Stimulated activated CD8-positive, alpha-beta memory T cell treated with anti-CD3 and anti-CD28 coated beads, Interleukin-7, amount 100 ng/mL, for 4 hours (primary cell): Measurements from ENCODE around the gene RHCE.
"Not testable (repeated sequence)": the region's sequence is repeated elsewhere in the genome, so short reads cannot be mapped to it uniquely, and the experiment has no call there.

Source experiments
- DNase-seq, 2 donors: peaks; one replicate each; pipeline ENCODE4 v3.0.0-alpha.2; 2020; ENCODE audit warnings: low read depth in 2 of 2

RHCE gene

DNA sequence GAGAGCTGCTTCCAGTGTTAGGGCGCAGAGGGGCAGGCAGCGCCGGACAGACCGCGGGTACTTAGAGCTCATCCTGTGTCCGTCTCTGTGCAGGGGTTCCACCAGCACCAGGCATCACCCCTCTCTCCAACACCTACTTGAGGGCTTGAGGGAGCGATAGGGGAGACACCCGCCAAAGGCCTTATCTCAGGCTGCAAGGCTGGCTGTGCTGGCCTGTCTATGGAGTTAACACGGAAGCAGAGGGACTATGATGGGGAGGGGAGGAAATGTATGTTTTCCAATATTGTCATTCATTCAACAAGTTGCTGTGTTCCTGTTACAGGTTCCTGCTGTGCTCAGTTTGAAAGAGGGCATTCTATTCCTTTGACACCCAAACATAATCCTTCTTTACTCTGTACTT is at the start of gene RHCE:
Gene RHCE, minus strand, starts transcription at position 111 of the 400 bp plus-strand sequence. Its CDS starts 39 bp downstream, at position 72.
- DNase-seq = not testable (repeated sequence)

- DNase-seq = no peak
Observed at GRCh38 chr1:25469177-25469576, 48.6 kb upstream of the RHCE start.

DNA sequence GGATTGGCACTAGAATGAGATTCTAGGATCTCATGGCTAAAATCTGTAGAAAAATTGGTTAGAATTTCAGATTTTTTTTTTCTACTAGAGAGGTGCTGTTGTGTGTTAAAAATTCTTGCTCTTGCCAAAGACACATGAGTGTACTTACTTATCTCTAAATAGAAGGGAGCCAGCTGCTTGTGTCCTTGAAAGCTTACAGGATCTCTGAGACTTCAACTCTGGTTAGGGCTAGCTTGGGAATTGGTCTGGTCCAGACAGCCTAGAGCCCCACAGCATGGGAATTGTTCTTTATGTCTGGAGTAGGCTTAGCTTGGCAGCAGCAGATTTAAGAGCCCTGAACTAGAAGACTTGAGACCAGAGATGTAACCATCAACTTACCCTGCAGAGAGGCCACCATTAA is 47.4 kb upstream of the RHCE start:
- no peak for DNase-seq

DNA sequence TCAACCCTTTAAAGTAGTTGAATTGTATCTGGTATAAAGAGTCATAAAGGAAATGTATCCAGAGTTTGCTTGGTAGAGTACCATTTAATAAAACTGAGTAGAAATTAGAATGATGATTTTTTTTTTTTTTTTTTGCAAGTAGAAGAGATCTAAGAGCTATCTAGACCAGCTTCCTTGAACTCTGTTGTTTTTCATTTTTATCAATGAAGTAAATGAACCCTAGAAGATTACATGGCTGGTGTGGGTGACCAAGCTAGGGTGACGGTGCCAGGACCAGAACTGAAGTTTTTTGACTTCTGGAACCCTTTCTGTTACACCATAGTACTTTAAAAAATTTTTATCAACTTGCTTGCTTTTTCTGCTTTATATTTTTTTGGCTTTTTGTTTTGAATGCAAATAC is 47.0 kb upstream of the RHCE start:
- no peak for DNase-seq

GRCh38 chr1:25467193-25467592 is 46.6 kb upstream of the RHCE start:
- DNase-seq = no peak

GRCh38 chr1:25462732-25463131 is 42.1 kb upstream of the RHCE start:
- DNase-seq = no peak

DNA sequence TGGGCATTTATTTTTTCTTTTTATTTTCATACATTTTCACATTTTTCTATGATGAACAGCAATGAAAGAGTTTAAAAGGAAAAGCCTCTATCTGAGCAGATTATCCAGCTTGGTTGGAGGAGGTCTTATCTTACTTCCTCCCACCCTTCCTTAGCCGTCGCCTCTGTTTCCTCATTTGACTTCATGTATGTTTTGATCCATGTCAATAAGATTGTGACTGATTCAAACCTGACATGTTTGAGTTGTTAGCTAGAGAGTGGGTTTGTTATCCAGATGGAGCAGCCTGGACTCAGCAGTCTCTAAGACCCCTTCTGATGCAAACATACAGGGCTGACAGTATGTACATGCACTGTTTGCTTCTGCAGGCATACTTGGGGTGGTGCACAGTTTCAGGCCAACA is 41.2 kb upstream of the RHCE start:
- no peak for DNase-seq

GRCh38 chr1:25460816-25461215 is 40.2 kb upstream of the RHCE start:
- not testable (repeated sequence) for DNase-seq

GRCh38 chr1:25460020-25460419 is 39.4 kb upstream of the RHCE start:
- DNase-seq = no peak

- DNase-seq = no peak
Observed at GRCh38 chr1:25458541-25459298, 38.1 kb upstream of the RHCE start.

DNA sequence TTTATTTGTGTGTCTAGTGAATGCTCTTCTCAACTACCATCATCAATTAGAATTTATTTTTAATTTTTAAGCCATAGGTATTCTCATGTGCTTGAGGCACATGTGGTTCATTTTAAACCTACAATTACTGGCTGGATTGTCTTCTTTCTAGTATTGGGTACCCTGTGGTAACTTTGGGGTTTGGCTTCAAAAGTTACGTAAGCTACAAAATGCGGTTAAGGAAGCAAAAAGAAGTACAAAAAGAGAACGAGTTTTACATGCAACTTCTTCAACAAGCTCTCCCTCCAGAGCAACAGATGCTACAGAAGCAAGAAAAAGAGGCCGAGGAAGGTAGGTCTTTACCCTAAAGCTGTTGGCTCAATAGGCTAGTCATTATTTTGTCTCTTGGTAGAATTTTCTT is 35.9 kb upstream of the RHCE start:
- DNase-seq = no peak

GRCh38 chr1:25451908-25452307 is 31.3 kb upstream of the RHCE start:
- DNase-seq = no peak

GRCh38 chr1:25450891-25451290 is 30.3 kb upstream of the RHCE start:
- no peak for DNase-seq

DNA sequence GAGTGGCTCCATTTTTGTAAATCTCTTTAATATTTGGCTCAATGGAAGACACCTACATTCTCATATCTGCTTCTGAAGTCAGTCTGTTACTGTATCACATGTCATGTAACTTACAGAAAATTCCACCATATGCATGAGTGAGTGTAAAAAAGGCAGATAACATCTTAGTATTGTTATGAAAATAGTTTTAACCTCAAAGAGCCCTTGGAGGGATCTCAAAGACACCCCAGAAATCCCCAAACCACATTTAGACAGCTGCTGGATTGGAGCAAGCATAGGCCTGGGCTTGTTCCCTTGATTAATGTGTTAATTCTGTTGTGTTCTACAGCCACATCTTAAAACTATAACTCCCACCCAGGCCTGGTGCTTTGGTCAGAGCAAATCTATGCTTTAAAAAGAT is 26.9 kb upstream of the RHCE start:
- no peak for DNase-seq

- DNase-seq = no peak
Observed at GRCh38 chr1:25445993-25446538, 25.4 kb upstream of the RHCE start.

DNA sequence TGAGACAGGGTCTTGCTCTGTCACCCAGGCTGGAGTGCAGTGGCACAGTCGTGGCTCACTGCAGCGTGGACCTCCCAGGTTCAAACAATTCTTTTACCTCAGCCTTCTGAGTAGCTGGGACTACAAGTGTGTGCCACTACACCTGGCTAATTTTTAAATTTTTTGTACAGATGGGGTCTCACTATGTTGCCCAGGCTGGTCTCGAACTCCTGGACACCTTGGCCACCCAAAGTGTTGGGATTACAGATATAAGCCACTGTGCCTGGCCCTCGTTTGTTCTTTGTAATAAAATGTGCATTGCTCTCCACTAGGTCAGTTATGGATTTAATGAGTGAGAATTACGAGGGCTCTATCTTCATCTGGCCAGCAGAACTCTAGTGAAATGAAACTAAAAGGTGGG is 24.0 kb upstream of the RHCE start:
- not testable (repeated sequence) for DNase-seq

DNA sequence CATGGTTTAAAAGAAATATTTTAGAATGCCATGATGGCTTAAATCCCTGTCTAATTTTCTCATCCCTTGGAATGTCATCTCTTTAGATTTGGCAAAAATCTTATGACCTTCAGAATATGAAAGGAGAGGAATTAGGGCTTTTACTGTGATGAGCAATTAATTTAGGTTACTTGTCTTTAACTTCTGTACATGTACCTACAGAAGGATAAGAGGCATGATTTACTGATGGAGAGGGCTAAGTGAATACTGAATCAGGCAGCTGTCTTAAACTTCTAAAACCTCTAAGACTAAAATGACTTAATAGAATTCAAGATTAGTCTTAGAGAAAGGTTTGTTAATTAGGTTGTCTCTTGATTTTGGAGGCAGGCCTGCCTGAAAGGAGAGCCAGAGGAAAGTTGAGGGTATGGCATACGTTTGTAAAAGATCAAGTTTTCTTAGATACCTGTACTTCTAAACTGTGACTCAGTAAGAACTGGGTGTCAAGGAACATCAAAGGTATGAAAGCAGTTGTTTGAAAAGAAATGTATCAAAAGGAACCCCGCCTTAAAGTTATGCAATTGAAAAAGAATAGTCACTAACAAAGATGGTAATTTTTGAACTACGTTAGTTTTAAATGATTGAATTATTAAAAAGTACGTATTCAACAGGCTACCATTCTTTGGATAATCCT is 22.5 kb upstream of the RHCE start:
- no peak for DNase-seq

DNA sequence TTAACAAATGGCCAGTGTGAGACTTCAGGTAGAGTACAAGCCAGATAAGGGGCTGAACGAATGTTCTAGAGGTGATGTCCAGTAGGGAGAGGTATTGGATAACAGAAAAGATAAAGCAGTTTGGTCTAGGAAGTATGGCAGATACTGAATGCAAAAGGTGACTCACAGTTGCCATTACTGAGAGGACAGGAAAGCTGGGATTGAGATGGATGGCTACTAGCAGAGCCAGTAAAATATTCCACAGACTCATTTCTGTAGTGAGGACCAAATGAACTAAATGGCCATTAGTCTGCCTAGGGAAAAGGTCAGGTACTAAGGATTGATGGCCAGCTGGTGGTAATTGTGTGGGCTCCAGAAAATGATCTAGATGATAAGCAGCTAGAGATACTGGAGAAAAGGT is 21.6 kb upstream of the RHCE start:
- DNase-seq = no peak

GRCh38 chr1:25439287-25439686 is 18.7 kb upstream of the RHCE start:
- no peak for DNase-seq

DNA sequence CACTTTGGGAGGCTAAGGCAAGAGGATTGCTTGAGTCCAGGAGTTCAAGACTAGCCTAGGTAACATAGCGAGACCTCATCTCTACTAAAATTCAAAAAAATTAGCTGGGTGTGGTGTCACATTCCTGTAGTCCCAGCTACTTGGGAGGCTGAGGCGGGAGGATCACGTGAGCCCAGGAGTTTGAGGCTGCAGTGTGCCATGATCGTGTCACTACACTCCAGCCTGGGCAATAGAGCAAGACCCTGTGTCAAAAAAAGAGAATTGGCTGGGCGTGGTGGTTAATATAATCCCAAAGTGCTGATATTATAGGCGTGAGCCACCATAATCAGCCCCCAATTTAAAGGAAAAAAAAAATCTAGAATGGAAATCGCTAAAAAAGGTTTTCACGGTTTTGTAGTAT is 17.0 kb upstream of the RHCE start:
- DNase-seq = no peak

GRCh38 chr1:25435397-25436108 is 14.9 kb upstream of the RHCE start:
- DNase-seq = no peak

GRCh38 chr1:25433389-25434186 is 13.0 kb upstream of the RHCE start:
- no peak for DNase-seq
